T-helper 2 cell treated with Interferon-gamma antibody and Interleukin-4, amounts not matched to agents 5 μg/mL and 100 μg/mL, for 36 hours (primary cell): Measurements from ENCODE around the gene PLXNA4.
A peak's percentile ranks its signal among the peaks of the same experiment; 100 is the strongest.

Source experiments
- DNase-seq: peaks from one replicate; pipeline ENCODE4 v3.0.0; 2021; ENCODE audit warnings: low spot score
- H3K27ac Mint-ChIP-seq: one replicate; pipeline ENCODE4 v1.8.0; 2021; ENCODE audit warnings: mild to moderate bottlenecking, mixed read lengths
- H3K27me3 Mint-ChIP-seq: one replicate; pipeline ENCODE4 v1.8.0; 2021; ENCODE audit warnings: low read depth, mixed read lengths
- H3K36me3 Mint-ChIP-seq: one replicate; pipeline ENCODE4 v1.8.0; 2021; ENCODE audit warnings: low read depth, mixed read lengths
- H3K4me1 Mint-ChIP-seq: one replicate; pipeline ENCODE4 v1.8.0; 2021; ENCODE audit warnings: low read depth, mixed read lengths
- H3K4me3 Mint-ChIP-seq: one replicate; pipeline ENCODE4 v1.8.0; 2022; ENCODE audit warnings: mild to moderate bottlenecking, moderate library complexity, mixed read lengths
- H3K9me3 Mint-ChIP-seq: one replicate; pipeline ENCODE4 v1.8.0; 2021; ENCODE audit warnings: mixed read lengths

Gene PLXNA4

GRCh38 chr7:132333301-132333700, 243.0 kb downstream of the PLXNA4 start:
- Mint-ChIP-seq H3K27ac (no peak overlapping the region), H3K4me3 (no peak overlapping the region), H3K36me3 (no peaks in the 10 kb centered on the region), H3K27me3 (peaks cover 12% of the 10 kb centered on the region), H3K9me3 (no peaks in the 10 kb centered on the region), H3K4me1 (no peaks in the 10 kb centered on the region)
- no peak for DNase-seq

- Mint-ChIP-seq H3K27ac (no peak overlapping the region), H3K27me3 (peaks cover 22% of the 10 kb centered on the region), H3K36me3 (no peaks in the 10 kb centered on the region), H3K4me3 (no peak overlapping the region), H3K9me3 (no peaks in the 10 kb centered on the region), H3K4me1 (no peaks in the 10 kb centered on the region)
- DNase-seq: no peak
Observed at GRCh38 chr7:132328760-132329159, 247.5 kb downstream of the PLXNA4 start.

GRCh38 chr7:132328047-132328620, 248.1 kb downstream of the PLXNA4 start:
- Mint-ChIP-seq H3K36me3 (no peaks in the 10 kb centered on the region), H3K27me3 (peaks cover 22% of the 10 kb centered on the region), H3K4me1 (no peaks in the 10 kb centered on the region), H3K9me3 (no peaks in the 10 kb centered on the region), H3K4me3 (no peak overlapping the region), H3K27ac (no peak overlapping the region)
- no peak for DNase-seq

- Mint-ChIP-seq H3K4me3 (no peak overlapping the region), H3K27ac (no peak overlapping the region), H3K4me1 (no peaks in the 10 kb centered on the region), H3K27me3 (peaks cover 26% of the 10 kb centered on the region), H3K9me3 (no peaks in the 10 kb centered on the region), H3K36me3 (no peaks in the 10 kb centered on the region)
- DNase-seq: no peak
Observed at GRCh38 chr7:132326878-132327589, 249.2 kb downstream of the PLXNA4 start.

GRCh38 chr7:132322970-132323369, 253.3 kb downstream of the PLXNA4 start:
- Mint-ChIP-seq H3K9me3 (no peaks in the 10 kb centered on the region), H3K4me3 (no peak overlapping the region), H3K27me3 (peaks cover 38% of the 10 kb centered on the region), H3K36me3 (no peaks in the 10 kb centered on the region), H3K4me1 (peaks cover 18% of the 10 kb centered on the region), H3K27ac (no peak overlapping the region)
- no peak for DNase-seq

GRCh38 chr7:132321387-132321786, 254.9 kb downstream of the PLXNA4 start:
- Mint-ChIP-seq H3K27ac (no peak overlapping the region), H3K9me3 (no peaks in the 10 kb centered on the region), H3K4me3 (no peak overlapping the region), H3K27me3 (peaks cover 38% of the 10 kb centered on the region), H3K36me3 (no peaks in the 10 kb centered on the region), H3K4me1 (peaks cover 18% of the 10 kb centered on the region)
- DNase-seq: no peak

- Mint-ChIP-seq H3K4me1 (peaks cover 21% of the 10 kb centered on the region), H3K4me3 (peak overlapping the region; percentile 24), H3K27me3 (peaks cover 40% of the 10 kb centered on the region), H3K9me3 (no peaks in the 10 kb centered on the region), H3K36me3 (no peaks in the 10 kb centered on the region), H3K27ac (no peak overlapping the region)
- no peak for DNase-seq
Observed at GRCh38 chr7:132319481-132319880, 256.8 kb downstream of the PLXNA4 start.

- H3K27ac Mint-ChIP-seq: no peak overlapping the region
- peaks cover 21% of the 10 kb centered on the region for H3K4me1 Mint-ChIP-seq
- H3K36me3 Mint-ChIP-seq: no peaks in the 10 kb centered on the region
- peaks cover 37% of the 10 kb centered on the region for H3K27me3 Mint-ChIP-seq
- DNase-seq: peak; percentile 68
- no peaks in the 10 kb centered on the region for H3K9me3 Mint-ChIP-seq
- H3K4me3 Mint-ChIP-seq: peak overlapping the region; percentile 60
Observed at GRCh38 chr7:132318352-132319318, 257.6 kb downstream of the PLXNA4 start.

- peaks cover 40% of the 10 kb centered on the region for H3K27me3 Mint-ChIP-seq
- no peak overlapping the region for H3K4me3 Mint-ChIP-seq
- no peak for DNase-seq
- no peak overlapping the region for H3K27ac Mint-ChIP-seq
- peaks cover 21% of the 10 kb centered on the region for H3K4me1 Mint-ChIP-seq
- H3K36me3 Mint-ChIP-seq: no peaks in the 10 kb centered on the region
- no peaks in the 10 kb centered on the region for H3K9me3 Mint-ChIP-seq
Observed at GRCh38 chr7:132317701-132318351, 258.4 kb downstream of the PLXNA4 start.

GRCh38 chr7:132312531-132313055, 263.7 kb downstream of the PLXNA4 start:
- Mint-ChIP-seq H3K4me3 (no peak overlapping the region), H3K36me3 (no peaks in the 10 kb centered on the region), H3K27ac (no peak overlapping the region), H3K9me3 (no peaks in the 10 kb centered on the region), H3K27me3 (peaks cover 32% of the 10 kb centered on the region), H3K4me1 (peaks cover 7% of the 10 kb centered on the region)
- DNase-seq: no peak

- H3K9me3 Mint-ChIP-seq: no peaks in the 10 kb centered on the region
- peaks cover 7% of the 10 kb centered on the region for H3K4me1 Mint-ChIP-seq
- H3K36me3 Mint-ChIP-seq: no peaks in the 10 kb centered on the region
- no peak overlapping the region for H3K27ac Mint-ChIP-seq
- DNase-seq: no peak
- no peak overlapping the region for H3K4me3 Mint-ChIP-seq
- peaks cover 28% of the 10 kb centered on the region for H3K27me3 Mint-ChIP-seq
Observed at GRCh38 chr7:132311733-132312132, 264.5 kb downstream of the PLXNA4 start.

- Mint-ChIP-seq H3K36me3 (no peaks in the 10 kb centered on the region), H3K4me3 (no peak overlapping the region), H3K27me3 (peaks cover 18% of the 10 kb centered on the region), H3K27ac (no peak overlapping the region), H3K9me3 (no peaks in the 10 kb centered on the region), H3K4me1 (peaks cover 4% of the 10 kb centered on the region)
- DNase-seq: no peak
Observed at GRCh38 chr7:132309102-132309805, 267.0 kb downstream of the PLXNA4 start.

GRCh38 chr7:132307465-132307864, 268.8 kb downstream of the PLXNA4 start:
- Mint-ChIP-seq H3K4me1 (peaks cover 4% of the 10 kb centered on the region), H3K4me3 (no peak overlapping the region), H3K27me3 (peaks cover 15% of the 10 kb centered on the region)

More at GRCh38 chr7:132307465-132307864, 268.8 kb downstream of the PLXNA4 start:
- no peak overlapping the region for H3K27ac Mint-ChIP-seq
- no peak for DNase-seq
- no peaks in the 10 kb centered on the region for H3K36me3 Mint-ChIP-seq
- H3K9me3 Mint-ChIP-seq: no peaks in the 10 kb centered on the region
